Measurements from ENCODE around the gene ARAP2. TPM values are rescaled to one million over a fixed set of nuclear protein-coding genes. Genes with fewer than 3 reads are reported as not detected.

ARAP2 gene
- total and polyA plus RNA-seq, 2 experiments from 2014 or later: 0.92 to 4.8 TPM

- H3K79me2 ChIP-seq (replicated peaks; ENCODE audit: insufficient read depth): no peaks in the 10 kb centered on the region
- no peaks in the 10 kb centered on the region for H3K36me3 ChIP-seq (ENCODE audit: insufficient read depth)
- no peak for ATAC-seq
- DNase-seq (ENCODE audit: low spot score): no peak
- TF ChIP-seq STAT1 (IDR thresholded peaks at IDR 0.05; ENCODE audit: unreplicated experiment) (no peak), ZNF331 (CRISPR knock-in tag; IDR thresholded peaks at IDR 0.05; ENCODE audit: low read depth) (no peak), EZH2 (IDR thresholded peaks at IDR 0.05; ENCODE audit: low read depth, unreplicated experiment) (no peak), NANOG (IDR thresholded peaks at IDR 0.05; ENCODE audit: borderline replicate concordance) (no peak), EZH2phosphoT487 (IDR thresholded peaks at IDR 0.05; ENCODE audit: unreplicated experiment) (no peak), CTCF (conservative IDR thresholded peaks at IDR 0.05; ENCODE audit: low read depth in 2 of 2) (no peak), JUNB (IDR thresholded peaks at IDR 0.05; ENCODE audit: unreplicated experiment) (no peak), POLR2AphosphoS5 (IDR thresholded peaks at IDR 0.05; ENCODE audit: low read depth) (no peak), ETS1 (IDR thresholded peaks at IDR 0.05) (no peak), CREB1 (CRISPR knock-in tag; IDR thresholded peaks at IDR 0.05; ENCODE audit: low read depth) (no peak), ZNF114 (CRISPR knock-in tag; IDR thresholded peaks at IDR 0.05) (no peak)
- TF ChIP-seq, protein P1, sequence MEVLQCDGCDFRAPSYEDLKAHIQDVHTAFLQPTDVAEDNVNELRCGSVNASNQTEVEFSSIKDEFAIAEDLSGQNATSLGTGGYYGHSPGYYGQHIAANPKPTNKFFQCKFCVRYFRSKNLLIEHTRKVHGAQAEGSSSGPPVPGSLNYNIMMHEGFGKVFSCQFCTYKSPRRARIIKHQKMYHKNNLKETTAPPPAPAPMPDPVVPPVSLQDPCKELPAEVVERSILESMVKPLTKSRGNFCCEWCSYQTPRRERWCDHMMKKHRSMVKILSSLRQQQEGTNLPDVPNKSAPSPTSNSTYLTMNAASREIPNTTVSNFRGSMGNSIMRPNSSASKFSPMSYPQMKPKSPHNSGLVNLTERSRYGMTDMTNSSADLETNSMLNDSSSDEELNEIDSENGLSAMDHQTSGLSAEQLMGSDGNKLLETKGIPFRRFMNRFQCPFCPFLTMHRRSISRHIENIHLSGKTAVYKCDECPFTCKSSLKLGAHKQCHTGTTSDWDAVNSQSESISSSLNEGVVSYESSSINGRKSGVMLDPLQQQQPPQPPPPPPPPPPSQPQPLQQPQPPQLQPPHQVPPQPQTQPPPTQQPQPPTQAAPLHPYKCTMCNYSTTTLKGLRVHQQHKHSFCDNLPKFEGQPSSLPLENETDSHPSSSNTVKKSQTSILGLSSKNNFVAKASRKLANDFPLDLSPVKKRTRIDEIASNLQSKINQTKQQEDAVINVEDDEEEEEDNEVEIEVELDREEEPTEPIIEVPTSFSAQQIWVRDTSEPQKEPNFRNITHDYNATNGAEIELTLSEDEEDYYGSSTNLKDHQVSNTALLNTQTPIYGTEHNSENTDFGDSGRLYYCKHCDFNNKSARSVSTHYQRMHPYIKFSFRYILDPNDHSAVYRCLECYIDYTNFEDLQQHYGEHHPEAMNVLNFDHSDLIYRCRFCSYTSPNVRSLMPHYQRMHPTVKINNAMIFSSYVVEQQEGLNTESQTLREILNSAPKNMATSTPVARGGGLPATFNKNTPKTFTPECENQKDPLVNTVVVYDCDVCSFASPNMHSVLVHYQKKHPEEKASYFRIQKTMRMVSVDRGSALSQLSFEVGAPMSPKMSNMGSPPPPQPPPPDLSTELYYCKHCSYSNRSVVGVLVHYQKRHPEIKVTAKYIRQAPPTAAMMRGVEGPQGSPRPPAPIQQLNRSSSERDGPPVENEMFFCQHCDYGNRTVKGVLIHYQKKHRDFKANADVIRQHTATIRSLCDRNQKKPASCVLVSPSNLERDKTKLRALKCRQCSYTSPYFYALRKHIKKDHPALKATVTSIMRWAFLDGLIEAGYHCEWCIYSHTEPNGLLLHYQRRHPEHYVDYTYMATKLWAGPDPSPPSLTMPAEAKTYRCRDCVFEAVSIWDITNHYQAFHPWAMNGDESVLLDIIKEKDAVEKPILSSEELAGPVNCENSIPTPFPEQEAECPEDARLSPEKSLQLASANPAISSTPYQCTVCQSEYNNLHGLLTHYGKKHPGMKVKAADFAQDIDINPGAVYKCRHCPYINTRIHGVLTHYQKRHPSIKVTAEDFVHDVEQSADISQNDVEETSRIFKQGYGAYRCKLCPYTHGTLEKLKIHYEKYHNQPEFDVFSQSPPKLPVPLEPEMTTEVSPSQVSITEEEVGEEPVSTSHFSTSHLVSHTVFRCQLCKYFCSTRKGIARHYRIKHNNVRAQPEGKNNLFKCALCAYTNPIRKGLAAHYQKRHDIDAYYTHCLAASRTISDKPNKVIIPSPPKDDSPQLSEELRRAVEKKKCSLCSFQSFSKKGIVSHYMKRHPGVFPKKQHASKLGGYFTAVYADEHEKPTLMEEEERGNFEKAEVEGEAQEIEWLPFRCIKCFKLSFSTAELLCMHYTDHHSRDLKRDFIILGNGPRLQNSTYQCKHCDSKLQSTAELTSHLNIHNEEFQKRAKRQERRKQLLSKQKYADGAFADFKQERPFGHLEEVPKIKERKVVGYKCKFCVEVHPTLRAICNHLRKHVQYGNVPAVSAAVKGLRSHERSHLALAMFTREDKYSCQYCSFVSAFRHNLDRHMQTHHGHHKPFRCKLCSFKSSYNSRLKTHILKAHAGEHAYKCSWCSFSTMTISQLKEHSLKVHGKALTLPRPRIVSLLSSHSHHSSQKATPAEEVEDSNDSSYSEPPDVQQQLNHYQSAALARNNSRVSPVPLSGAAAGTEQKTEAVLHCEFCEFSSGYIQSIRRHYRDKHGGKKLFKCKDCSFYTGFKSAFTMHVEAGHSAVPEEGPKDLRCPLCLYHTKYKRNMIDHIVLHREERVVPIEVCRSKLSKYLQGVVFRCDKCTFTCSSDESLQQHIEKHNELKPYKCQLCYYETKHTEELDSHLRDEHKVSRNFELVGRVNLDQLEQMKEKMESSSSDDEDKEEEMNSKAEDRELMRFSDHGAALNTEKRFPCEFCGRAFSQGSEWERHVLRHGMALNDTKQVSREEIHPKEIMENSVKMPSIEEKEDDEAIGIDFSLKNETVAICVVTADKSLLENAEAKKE (CRISPR knock-in tag; IDR thresholded peaks at IDR 0.05): no peak
- TF ChIP-seq, protein P2, sequence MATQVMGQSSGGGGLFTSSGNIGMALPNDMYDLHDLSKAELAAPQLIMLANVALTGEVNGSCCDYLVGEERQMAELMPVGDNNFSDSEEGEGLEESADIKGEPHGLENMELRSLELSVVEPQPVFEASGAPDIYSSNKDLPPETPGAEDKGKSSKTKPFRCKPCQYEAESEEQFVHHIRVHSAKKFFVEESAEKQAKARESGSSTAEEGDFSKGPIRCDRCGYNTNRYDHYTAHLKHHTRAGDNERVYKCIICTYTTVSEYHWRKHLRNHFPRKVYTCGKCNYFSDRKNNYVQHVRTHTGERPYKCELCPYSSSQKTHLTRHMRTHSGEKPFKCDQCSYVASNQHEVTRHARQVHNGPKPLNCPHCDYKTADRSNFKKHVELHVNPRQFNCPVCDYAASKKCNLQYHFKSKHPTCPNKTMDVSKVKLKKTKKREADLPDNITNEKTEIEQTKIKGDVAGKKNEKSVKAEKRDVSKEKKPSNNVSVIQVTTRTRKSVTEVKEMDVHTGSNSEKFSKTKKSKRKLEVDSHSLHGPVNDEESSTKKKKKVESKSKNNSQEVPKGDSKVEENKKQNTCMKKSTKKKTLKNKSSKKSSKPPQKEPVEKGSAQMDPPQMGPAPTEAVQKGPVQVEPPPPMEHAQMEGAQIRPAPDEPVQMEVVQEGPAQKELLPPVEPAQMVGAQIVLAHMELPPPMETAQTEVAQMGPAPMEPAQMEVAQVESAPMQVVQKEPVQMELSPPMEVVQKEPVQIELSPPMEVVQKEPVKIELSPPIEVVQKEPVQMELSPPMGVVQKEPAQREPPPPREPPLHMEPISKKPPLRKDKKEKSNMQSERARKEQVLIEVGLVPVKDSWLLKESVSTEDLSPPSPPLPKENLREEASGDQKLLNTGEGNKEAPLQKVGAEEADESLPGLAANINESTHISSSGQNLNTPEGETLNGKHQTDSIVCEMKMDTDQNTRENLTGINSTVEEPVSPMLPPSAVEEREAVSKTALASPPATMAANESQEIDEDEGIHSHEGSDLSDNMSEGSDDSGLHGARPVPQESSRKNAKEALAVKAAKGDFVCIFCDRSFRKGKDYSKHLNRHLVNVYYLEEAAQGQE (IDR thresholded peaks at IDR 0.05; ENCODE audit: unreplicated experiment): no peak
- H3K36me3 Mint-ChIP-seq (ENCODE audit: low read depth): no peaks in the 10 kb centered on the region
- no peaks in the 10 kb centered on the region for H3F3A ChIP-seq (replicated peaks; ENCODE audit: low read depth)
- H3K4me3 Mint-ChIP-seq: no peak overlapping the region
- peaks cover 4% of the 10 kb centered on the region; the same call in 1 of the 2 replicates for H3K9me2 ChIP-seq (ENCODE audit: insufficient read depth)
- H3K4me1 Mint-ChIP-seq: no peaks in the 10 kb centered on the region
- H3K27me3 Mint-ChIP-seq (ENCODE audit: insufficient read depth, low read depth, poor library complexity): no peaks in the 10 kb centered on the region
- no peaks in the 10 kb centered on the region for H4K20me1 ChIP-seq (replicated peaks; ENCODE audit: insufficient read depth)
- no peak overlapping the region for H3K27ac Mint-ChIP-seq
- H3K27me3 ChIP-seq (ENCODE audit: insufficient read depth): no peaks in the 10 kb centered on the region
- H2AFZ ChIP-seq: no peak overlapping the region
- H3K27ac ChIP-seq (ENCODE audit: low read depth): no peak overlapping the region
- no peak overlapping the region for H3K4me2 ChIP-seq
- no peaks in the 10 kb centered on the region for H3K4me1 ChIP-seq (ENCODE audit: insufficient read depth)
- H3K9me3 Mint-ChIP-seq: no peaks in the 10 kb centered on the region
- no peak overlapping the region for H3K4me3 ChIP-seq
Observed at GRCh38 chr4:36078319-36078718, 166.0 kb downstream of the ARAP2 start.

All from GM23338 (cell line).